GM21717 (cell line): ENCODE results near the gene BCAS1.

Source experiments
- ATAC-seq: cut with Tn5 transposase; IDR thresholded peaks from one replicate; pipeline ENCODE4 v1.9.1; 2021; ENCODE audit warnings: mild to moderate bottlenecking, moderate library complexity; ENCODE audit not compliant: unreplicated experiment

The BCAS1 gene

DNA sequence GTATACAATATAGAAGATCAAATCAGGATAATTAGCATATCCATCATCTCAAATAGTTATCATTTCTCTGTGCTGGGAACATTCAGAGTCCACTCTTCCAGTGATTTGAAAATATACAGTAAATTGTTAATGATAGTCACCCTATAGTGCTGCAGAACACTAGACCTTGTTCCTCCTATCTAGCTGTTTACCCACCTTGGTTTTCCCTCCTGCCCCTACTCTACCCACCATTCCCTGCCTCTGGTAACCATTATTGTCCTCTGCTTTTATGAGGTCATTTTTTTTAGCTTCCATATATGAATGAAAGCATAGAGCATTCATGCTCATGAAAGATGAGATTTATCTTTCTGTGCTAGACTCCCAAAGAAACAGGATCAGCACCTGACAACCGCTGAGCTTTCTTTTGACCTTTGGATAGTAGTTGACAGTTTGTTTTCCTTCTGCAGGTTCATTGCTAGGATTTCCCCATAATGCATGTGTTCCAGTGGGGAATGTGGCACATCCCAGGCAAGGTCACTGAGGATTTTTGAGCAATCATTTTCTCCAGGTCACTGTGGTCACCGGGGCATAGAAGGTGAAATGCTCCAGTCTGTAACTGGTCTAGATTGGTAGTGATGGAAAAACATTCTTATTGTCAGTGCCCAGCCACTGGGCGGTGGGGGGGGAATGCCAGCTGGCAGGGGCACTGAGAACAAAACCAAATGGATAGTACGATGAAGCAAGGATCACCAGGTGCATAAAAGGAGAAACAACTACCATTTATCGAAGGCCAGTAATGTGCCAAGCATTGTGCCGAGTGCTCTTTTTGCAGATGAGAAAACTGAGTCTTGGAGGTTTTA lies 33.6 kb upstream of the BCAS1 start:
- no peak for ATAC-seq

- peak; percentile 62 for ATAC-seq
Measured at GRCh38 chr20:54103067-54103761, 32.8 kb upstream of the BCAS1 start.

- ATAC-seq, result no peak
Measured at GRCh38 chr20:54102543-54102942, 32.1 kb upstream of the BCAS1 start.

DNA sequence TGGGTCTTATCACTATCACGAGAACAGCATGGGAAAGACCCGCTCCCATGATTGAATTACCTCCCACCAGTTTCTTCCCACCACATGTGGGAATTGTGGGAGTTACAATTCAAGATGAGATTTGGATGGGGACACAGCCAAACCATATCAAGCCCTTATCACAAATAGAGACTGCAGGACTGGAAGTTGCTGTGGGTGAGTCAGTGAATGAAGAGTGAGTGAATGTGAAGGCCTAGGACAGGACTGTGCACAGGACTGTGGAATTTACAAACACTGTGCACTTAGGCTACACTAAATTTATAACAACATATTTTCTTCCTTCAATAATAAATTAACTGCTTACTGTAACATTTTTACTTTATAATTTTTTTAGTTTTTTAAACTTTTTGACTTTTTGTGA lies 30.2 kb upstream of the BCAS1 start:
- ATAC-seq, result no peak

GRCh38 chr20:54099894-54100293 lies 29.5 kb upstream of the BCAS1 start:
- ATAC-seq, result no peak

DNA sequence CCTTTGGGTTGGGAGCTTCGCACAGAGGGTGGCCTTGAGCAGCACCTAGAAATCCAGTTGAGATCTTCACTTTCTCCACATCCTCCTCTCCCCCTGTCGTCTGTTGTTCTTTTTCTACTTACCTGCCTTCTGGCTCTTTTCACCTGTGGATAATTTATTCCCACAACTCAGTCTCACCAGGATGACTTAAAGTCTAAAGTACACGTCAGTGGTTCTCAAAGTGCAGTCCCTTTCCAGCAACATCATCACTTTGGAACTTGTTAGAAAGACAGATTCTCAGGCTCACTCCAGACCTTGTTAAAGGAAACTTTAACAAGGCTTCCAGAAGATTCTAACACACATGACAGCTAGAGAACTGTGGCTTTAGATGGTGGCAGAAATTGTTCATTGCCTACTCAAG lies 27.7 kb upstream of the BCAS1 start:
- no peak for ATAC-seq

DNA sequence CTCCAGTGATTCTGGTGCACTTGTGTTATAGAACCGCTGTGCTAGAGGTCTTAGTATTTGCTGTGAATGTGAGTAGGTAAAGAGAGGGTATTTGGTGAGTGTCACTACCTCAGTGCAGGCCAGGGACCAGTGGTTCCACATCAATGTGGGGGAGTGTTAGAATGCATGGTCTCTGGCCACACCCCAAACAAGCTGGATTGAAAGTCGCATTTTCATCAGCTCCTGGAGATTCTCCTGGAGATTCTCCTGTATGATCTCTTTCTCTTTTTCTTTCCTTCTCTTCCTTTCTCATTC lies 26.8 kb upstream of the BCAS1 start:
- ATAC-seq, result no peak

GRCh38 chr20:54095824-54096223 lies 25.4 kb upstream of the BCAS1 start:
- no peak for ATAC-seq

DNA sequence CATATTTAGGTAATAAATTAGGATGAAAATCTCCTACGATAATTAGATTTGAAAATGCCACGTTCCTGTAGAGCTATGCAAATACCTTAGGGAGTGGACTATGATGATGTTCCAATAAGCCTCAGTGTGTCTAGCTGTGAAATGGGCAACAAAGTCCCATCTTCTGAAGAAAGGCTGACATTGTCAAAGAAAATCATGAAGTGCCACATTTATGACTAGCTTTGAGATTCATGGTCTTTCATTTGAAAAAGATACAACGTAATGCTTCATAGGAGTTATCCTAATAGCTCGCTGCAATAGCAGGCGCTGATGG lies 23.8 kb upstream of the BCAS1 start:
- ATAC-seq, result no peak

- no peak for ATAC-seq
Measured at GRCh38 chr20:54093423-54094267, 23.3 kb upstream of the BCAS1 start.

DNA sequence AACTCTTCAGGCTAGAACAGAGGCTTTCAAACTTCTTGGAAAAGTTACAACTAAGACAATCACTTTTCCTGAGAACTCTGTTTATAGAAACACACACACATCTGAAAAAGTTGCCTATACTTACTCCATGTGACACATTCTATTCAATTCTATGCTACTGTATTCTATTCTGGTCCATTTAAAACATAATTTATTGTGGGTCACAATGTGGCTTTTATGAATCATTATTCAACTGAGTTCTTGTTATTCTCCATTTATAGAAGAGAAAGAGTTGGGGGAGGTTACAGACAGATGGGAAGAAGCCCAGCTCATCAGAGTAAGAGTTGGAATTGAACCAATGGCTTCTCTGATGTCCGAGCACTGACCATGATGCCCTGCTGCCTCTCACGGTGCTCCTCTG lies 21.6 kb upstream of the BCAS1 start:
- no peak for ATAC-seq

DNA sequence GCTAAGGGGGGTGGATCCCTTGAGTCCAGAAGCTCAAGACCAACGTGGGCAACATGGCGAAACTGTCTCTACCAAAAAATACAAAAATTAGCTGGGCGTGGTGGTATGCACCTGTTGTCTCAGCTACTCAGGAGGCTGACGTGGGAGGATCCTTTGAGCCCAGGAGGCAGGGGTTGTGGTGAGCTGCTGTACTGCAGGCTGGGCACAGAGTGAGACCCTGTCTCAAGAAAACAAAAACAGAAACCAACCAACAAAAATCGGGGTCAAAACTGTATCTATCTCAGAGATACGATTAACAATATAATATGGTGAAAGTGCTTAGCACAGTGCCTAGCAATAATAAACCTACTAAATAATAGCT lies 20.7 kb upstream of the BCAS1 start:
- ATAC-seq, result no peak

DNA sequence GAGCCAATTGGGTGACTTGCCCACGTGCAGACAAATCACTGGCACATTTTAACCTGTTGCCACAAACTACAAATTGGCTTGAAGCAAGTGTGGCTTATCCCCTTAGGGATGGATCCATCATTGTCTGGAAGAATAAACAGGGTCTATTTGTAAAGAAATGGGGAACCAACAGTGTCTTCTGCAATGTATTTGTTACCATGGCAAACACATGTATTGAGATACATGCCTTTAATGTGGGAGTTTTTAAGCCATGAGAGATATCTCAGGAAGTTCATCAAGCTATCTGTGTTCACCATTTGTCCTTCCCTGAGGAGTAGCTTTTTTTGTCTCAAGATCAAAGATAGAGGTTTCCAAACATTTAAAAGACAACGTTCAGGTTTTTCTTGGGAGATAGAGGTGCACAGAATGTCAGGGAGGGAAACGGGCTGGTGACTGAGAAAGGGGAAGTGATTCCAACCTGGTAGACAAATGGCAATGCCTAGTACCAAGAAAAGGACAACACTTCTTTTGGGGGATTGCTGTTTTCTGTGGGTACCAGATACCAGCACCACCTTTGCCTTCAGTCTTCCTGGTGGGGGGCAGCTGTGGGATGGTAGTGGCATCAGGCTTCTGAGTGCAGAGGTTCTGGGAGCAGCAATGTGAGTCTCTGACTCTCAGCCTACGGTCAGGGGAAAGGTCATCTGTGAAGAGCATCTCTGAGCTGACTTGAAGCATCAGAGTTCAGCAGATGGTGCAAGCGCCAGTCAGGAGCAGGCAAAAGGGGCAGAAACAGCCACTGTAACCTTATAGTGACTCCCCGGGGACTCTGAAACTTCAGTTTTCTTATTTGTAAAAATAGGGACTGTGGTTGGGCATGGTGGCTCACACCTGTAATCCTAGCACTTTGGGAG lies 20.1 kb upstream of the BCAS1 start:
- ATAC-seq, result no peak

GRCh38 chr20:54088430-54088829 lies 18.0 kb upstream of the BCAS1 start:
- no peak for ATAC-seq

- no peak for ATAC-seq
Measured at GRCh38 chr20:54086507-54087039, 16.2 kb upstream of the BCAS1 start.

GRCh38 chr20:54085910-54086309 lies 15.5 kb upstream of the BCAS1 start:
- ATAC-seq, result no peak

DNA sequence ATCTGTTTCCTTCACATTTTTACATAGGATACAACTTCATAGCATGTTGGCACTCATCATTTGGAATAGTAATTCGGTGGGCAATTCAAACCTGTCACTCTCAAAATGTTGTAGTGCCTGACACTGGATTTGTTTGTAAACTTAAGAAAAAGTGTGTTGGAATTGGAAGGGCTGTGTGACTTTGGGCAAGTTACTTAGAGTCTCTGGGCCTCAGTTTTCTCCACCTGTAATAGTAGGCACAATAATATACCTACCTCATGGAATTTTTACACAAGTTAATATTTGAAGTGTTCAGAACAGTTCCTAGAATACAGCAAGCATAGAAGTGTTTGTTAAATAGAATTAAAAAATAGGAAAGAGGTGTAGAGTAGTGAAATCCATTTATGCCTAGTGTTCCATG lies 15.0 kb upstream of the BCAS1 start:
- no peak for ATAC-seq

DNA sequence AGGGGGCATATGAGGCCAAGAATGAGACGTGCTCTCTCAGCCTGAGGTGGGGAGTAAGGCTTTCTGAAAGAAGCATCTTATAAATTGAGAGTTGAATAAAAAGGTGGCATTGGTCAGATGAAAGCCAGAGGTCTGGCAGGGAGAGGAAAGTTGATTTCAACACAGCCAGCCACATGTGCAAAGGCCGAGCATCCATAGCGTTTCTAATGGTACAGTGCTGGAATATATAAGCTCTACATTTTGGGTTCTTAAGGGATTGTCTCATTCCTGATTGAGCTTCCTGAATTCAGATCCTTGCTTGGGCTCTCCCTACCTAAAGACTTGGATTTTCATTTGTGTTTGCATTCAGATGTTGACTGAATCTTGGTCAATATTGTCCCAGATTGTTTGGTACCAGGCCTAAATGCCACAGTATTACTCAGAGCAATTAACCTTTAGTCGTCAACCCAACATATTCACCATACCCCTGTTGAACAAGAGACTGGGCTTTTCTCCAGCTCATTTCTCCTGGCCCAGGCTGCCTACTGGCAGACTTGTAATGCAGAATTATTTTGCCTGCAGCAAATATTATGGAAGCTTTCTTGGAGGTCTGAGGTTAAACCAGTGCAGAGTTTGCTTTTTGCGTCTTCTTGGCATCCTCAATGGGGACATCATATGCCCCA lies 14.5 kb upstream of the BCAS1 start:
- ATAC-seq, result no peak

DNA sequence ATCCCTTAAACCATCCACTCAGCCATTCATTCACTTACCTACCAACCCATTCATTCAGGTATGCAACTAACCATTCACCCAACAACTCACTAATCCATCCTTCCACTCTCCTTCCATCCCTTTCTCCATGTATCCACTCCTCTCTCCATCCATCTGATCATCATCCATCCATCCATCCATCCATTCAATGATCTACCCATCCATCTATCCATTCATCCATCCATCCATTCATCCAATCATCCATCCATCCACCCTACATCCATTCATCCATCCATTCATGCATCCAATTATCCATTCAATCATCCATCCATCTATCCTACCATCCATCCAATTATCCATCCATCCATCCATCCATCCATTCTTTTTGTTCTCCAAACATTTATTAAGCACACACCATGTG lies 13.8 kb upstream of the BCAS1 start:
- ATAC-seq, result no peak

DNA sequence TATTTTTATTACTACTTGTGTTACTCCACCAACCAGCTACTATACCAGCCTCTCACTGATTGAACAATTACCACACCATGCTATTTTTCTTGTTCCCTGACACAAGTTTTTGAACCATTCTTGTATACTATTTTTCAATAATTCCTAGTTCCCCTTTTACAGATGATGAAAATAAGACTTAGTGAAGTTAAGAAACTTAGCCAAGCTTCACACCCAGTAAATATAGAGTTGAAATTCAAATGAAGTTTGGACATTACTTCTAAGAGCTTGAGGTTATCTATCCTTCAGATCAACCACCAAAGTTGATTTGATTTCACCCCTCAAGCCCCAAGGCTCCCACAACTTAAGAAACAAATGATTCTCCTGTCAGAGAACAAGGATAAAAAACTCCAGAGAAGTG lies 13.1 kb upstream of the BCAS1 start:
- ATAC-seq, result peak; percentile 66
